ENCODE measurements around the gene NKRF. TPM values are rescaled to one million over a fixed set of nuclear protein-coding genes. Genes with fewer than 3 reads are reported as not detected.

Gene NKRF
- total and polyA plus RNA-seq, 12 donors, result 2.8 to 6.9 (median 4.6) TPM

DNA sequence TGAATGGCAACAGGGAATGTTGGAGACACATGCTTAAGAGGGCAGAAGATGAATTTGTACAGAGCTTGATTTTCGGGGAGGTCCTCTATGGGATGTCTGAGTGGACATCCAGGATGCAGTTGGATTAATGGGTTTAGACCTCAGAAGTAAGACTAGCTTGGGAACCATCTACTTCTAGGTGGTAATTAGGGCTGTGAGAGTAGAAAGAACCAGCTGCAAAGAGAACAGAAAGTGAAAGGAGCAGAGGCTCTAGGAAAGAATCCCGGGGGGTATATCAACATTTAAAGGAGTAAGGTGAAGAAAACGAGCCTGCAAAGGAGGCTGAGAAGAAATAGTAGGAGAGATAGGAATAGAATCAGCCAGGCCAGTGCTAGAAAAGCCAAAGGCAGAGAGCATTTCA, 29.0 kb upstream of the NKRF start:
- DNase-seq, result no peak
- TF ChIP-seq, protein P1, sequence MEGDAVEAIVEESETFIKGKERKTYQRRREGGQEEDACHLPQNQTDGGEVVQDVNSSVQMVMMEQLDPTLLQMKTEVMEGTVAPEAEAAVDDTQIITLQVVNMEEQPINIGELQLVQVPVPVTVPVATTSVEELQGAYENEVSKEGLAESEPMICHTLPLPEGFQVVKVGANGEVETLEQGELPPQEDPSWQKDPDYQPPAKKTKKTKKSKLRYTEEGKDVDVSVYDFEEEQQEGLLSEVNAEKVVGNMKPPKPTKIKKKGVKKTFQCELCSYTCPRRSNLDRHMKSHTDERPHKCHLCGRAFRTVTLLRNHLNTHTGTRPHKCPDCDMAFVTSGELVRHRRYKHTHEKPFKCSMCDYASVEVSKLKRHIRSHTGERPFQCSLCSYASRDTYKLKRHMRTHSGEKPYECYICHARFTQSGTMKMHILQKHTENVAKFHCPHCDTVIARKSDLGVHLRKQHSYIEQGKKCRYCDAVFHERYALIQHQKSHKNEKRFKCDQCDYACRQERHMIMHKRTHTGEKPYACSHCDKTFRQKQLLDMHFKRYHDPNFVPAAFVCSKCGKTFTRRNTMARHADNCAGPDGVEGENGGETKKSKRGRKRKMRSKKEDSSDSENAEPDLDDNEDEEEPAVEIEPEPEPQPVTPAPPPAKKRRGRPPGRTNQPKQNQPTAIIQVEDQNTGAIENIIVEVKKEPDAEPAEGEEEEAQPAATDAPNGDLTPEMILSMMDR (IDR thresholded peaks at IDR 0.05), result no peak
- ATAC-seq, result no peak
- no peaks in the 10 kb centered on the region for H3K27me3 ChIP-seq
- no peak overlapping the region for H3K27ac ChIP-seq
- intact Hi-C loops (cut with DNase I), result no loop called here
- no peaks in the 10 kb centered on the region for H3K9me3 ChIP-seq
- 68 to 79% methylated on average over 3 of the region's 3 CpGs for WGBS, 2 donors
- H3K4me3 ChIP-seq, result no peak overlapping the region
- H3K4me1 ChIP-seq, result peaks cover 0 to 3% (median 0%) of the 10 kb centered on the region in 9 donors
- H3K36me3 ChIP-seq, result peaks cover 0 to 80% (median 0%) of the 10 kb centered on the region in 9 donors

DNA sequence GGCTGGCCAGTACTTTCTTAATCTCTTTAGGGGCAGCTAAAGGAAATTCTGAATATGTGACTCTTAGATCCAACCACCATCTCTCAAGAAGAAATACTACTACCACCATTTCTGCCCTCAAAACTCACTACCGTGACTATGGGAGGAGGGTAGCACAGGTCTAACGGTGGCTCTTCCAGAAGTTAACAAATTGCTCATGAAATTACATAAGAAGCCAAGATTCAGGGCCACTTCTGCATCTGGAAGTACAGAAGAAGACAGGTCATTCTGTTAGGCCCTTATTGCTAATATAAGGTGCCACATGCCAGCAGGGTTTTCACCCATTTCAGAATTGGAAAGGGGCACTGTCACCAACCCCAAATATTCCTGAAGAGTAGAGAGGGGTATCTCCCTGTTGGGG, 19.6 kb upstream of the NKRF start:
- TF ChIP-seq, protein P1 (IDR thresholded peaks at IDR 0.05), result no peak
- intact Hi-C loops (cut with DNase I), result no loop called here
- Histone ChIP-seq H3K4me3 (no peak overlapping the region), H3K9me3 (no peaks in the 10 kb centered on the region), H3K4me1 (peaks cover 0 to 14% (median 0%) of the 10 kb centered on the region in 9 donors), H3K27me3 (no peaks in the 10 kb centered on the region), H3K36me3 (peaks cover 0 to 37% (median 0%) of the 10 kb centered on the region in 9 donors), H3K27ac (no peak overlapping the region)
- WGBS, 2 donors, result 88 to 90% methylated on average over 2 of the region's 2 CpGs
- DNase-seq, result no peak
- ATAC-seq, result no peak

DNA sequence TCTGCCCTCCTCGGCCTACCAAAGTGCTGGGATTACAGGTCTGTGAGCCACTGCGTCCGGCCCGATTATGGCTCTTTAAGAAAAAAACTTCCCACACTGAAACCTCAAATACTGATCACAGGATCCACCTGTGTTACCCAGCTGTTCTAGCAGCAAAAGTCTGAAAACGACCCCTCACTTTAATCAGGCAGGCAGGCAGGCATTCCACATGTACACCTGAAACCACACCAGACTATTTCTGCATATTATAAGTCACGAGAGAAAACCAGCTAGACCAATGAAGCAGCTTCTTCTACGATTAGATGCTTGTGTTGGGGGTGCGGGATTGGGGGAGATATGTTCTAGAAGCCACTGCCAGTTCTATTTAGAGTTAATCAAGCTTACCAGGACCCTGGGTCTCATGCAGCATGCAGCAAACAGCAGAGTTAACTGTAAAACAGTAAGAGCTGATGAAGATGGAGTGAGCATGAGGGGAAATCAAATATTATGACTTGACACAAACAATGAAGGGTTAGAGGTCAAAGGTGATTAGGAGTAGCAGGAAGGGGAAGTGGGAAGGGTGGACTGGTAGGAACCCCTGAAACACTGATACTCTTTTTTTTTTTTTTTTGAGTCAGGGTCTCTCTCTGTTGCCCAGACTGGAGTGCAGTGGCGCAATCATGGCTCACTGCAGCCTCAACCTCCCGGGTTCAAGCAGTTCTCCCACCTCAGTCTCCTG, 18.9 kb upstream of the NKRF start:
- TF ChIP-seq, protein P1 (IDR thresholded peaks at IDR 0.05), result no peak
- Histone ChIP-seq H3K36me3 (peaks cover 0 to 32% (median 0%) of the 10 kb centered on the region in 9 donors), H3K27ac (no peak overlapping the region), H3K4me1 (peaks cover 0 to 14% (median 0%) of the 10 kb centered on the region in 9 donors), H3K4me3 (no peak overlapping the region), H3K9me3 (no peaks in the 10 kb centered on the region), H3K27me3 (no peaks in the 10 kb centered on the region)
- 91 to 93% methylated on average over 9 to 10 of the region's 10 CpGs for WGBS, 2 donors
- ATAC-seq (no peak), DNase-seq (no peak)
- intact Hi-C loops (cut with DNase I), result no loop called here

DNA sequence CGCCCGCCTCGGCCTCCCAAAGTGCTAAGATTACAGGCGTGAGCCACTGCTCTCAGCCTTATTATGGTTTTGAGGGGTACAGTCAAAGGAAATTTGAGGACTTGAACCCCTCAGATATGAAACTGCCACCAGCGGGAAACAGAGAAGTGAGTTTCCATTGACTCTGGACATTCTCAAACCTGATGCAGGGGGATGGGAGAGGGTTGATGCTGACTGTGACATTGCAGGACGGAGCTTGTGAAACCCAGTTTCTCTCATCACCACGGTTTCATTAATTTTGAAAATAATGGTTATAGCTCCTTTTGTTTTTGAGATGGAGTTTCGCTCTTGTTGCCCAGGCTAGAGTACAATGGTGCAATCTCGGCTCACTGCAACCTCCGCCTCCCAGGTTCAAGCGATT, 18.2 kb upstream of the NKRF start:
- H3K4me1 ChIP-seq, result peaks cover 0 to 20% (median 0%) of the 10 kb centered on the region in 9 donors
- H3K4me3 ChIP-seq, result no peak overlapping the region
- intact Hi-C loops (cut with DNase I), result no loop called here
- no peaks in the 10 kb centered on the region for H3K9me3 ChIP-seq
- ATAC-seq (no peak), DNase-seq (no peak)
- no peak overlapping the region for H3K27ac ChIP-seq
- 95 to 96% methylated on average over 9 to 11 of the region's 11 CpGs for WGBS, 2 donors
- no peaks in the 10 kb centered on the region for H3K27me3 ChIP-seq
- peaks cover 0 to 25% (median 0%) of the 10 kb centered on the region in 9 donors for H3K36me3 ChIP-seq
- TF ChIP-seq, protein P1 (IDR thresholded peaks at IDR 0.05), result no peak

Data from heart right ventricle (tissue), 16 donors.